Epithelial cell of prostate (primary cell): ENCODE data around the gene MCCC2.
"Not testable (repeated sequence)": the region's sequence is repeated elsewhere in the genome, so short reads cannot be mapped to it uniquely, and the experiment has no call there.

Experiments
- DNase-seq: peaks from one replicate; pipeline ENCODE4 v3.0.0-alpha.2; 2011; ENCODE audit warnings: low read depth, low spot score
- H3K27ac ChIP-seq: fragments of 450-650 bp; 2 replicates; pipeline ENCODE4 v1.5.1; 2017; ENCODE audit warnings: mild to moderate bottlenecking

The MCCC2 gene

GRCh38 chr5:71596169-71596568 lies 9.0 kb downstream of the MCCC2 start:
- DNase-seq, result no peak
- H3K27ac ChIP-seq, result no peak overlapping the region

GRCh38 chr5:71597001-71597400 lies 9.9 kb downstream of the MCCC2 start:
- H3K27ac ChIP-seq, result no peak overlapping the region
- DNase-seq, result no peak

- no peak for DNase-seq
- peak overlapping the region; percentile 77 for H3K27ac ChIP-seq
Observed at GRCh38 chr5:71600783-71601182, 13.6 kb downstream of the MCCC2 start.

- H3K27ac ChIP-seq, result peak overlapping the region; percentile 77
- peak; percentile 88 for DNase-seq
Observed at GRCh38 chr5:71601222-71602026, 14.3 kb downstream of the MCCC2 start.

- H3K27ac ChIP-seq, DNase-seq: not testable (repeated sequence)
Observed at GRCh38 chr5:71609916-71610315, 22.8 kb downstream of the MCCC2 start.

- no peak overlapping the region for H3K27ac ChIP-seq
- DNase-seq, result no peak
Observed at GRCh38 chr5:71615809-71616208, 28.7 kb downstream of the MCCC2 start.

GRCh38 chr5:71620630-71621029 lies 33.5 kb downstream of the MCCC2 start:
- H3K27ac ChIP-seq, result no peak overlapping the region
- DNase-seq, result no peak

GRCh38 chr5:71621268-71621667 lies 34.1 kb downstream of the MCCC2 start:
- no peak for DNase-seq
- H3K27ac ChIP-seq, result no peak overlapping the region

GRCh38 chr5:71621741-71622140 lies 34.6 kb downstream of the MCCC2 start:
- no peak for DNase-seq
- H3K27ac ChIP-seq, result no peak overlapping the region

GRCh38 chr5:71623221-71623794 lies 36.2 kb downstream of the MCCC2 start:
- H3K27ac ChIP-seq, result no peak overlapping the region
- DNase-seq, result no peak

- DNase-seq, result no peak
- H3K27ac ChIP-seq, result no peak overlapping the region
Observed at GRCh38 chr5:71629950-71630349, 42.8 kb downstream of the MCCC2 start.

- H3K27ac ChIP-seq, result no peak overlapping the region
- DNase-seq, result no peak
Observed at GRCh38 chr5:71631070-71631469, 43.9 kb downstream of the MCCC2 start.

- no peak overlapping the region for H3K27ac ChIP-seq
Observed at GRCh38 chr5:71632168-71632567, 45.0 kb downstream of the MCCC2 start.

GRCh38 chr5:71633255-71634155 lies 46.4 kb downstream of the MCCC2 start:
- no peak overlapping the region for H3K27ac ChIP-seq
- no peak for DNase-seq

More at GRCh38 chr5:71632168-71632567, 45.0 kb downstream of the MCCC2 start:
- no peak for DNase-seq

- no peak for DNase-seq
- H3K27ac ChIP-seq, result no peak overlapping the region
Observed at GRCh38 chr5:71637133-71637532, 50.0 kb downstream of the MCCC2 start.

GRCh38 chr5:71640408-71640807 lies 53.3 kb downstream of the MCCC2 start:
- no peak overlapping the region for H3K27ac ChIP-seq
- DNase-seq, result no peak

GRCh38 chr5:71645030-71645429 lies 57.9 kb downstream of the MCCC2 start:
- no peak overlapping the region for H3K27ac ChIP-seq
- DNase-seq, result no peak

- H3K27ac ChIP-seq, DNase-seq: not testable (repeated sequence)
Observed at GRCh38 chr5:71650940-71651339, 63.8 kb downstream of the MCCC2 start.

GRCh38 chr5:71651579-71651978 lies 64.4 kb downstream of the MCCC2 start:
- no peak for DNase-seq

GRCh38 chr5:71652349-71652748 lies 65.2 kb downstream of the MCCC2 start:
- no peak for DNase-seq
- H3K27ac ChIP-seq, result no peak overlapping the region

More at GRCh38 chr5:71651579-71651978, 64.4 kb downstream of the MCCC2 start:
- H3K27ac ChIP-seq, result no peak overlapping the region
